AML-193 (cell line): ENCODE results near the gene TAS2R9.
"Not testable (repeated sequence)": the region's sequence is repeated elsewhere in the genome, so short reads cannot be mapped to it uniquely, and the experiment has no call there.

Experiments used
- DNase-seq, 2 experiments: peaks; one replicate each; lab custom pipeline; 2025; lab: John Stamatoyannopoulos, UW

Gene TAS2R9

GRCh38 chr12:10810068-10810467, at the start of gene TAS2R9:
Gene TAS2R9, minus strand, starts transcription at chr12:10810168. Its CDS starts 93 bp downstream, at chr12:10810075.
- no peak for DNase-seq

- no peak for DNase-seq
Measured at GRCh38 chr12:10855807-10856206, 45.8 kb upstream of the TAS2R9 start.

- DNase-seq = no peak
Measured at GRCh38 chr12:10853776-10854175, 43.8 kb upstream of the TAS2R9 start.

- DNase-seq = no peak
Measured at GRCh38 chr12:10851243-10851858, 41.4 kb upstream of the TAS2R9 start.

- no peak for DNase-seq
Measured at GRCh38 chr12:10849425-10849878, 39.5 kb upstream of the TAS2R9 start, which contains the start of gene PRR4. Gene PRR4, minus strand, starts transcription at chr12:10849475. Its CDS starts 38 bp downstream, at chr12:10849437.

- no peak for DNase-seq
Measured at GRCh38 chr12:10847744-10848143, 37.8 kb upstream of the TAS2R9 start.

- no peak for DNase-seq
Measured at GRCh38 chr12:10842862-10843261, 32.9 kb upstream of the TAS2R9 start.

GRCh38 chr12:10838461-10838860, 28.5 kb upstream of the TAS2R9 start:
- DNase-seq = no peak

GRCh38 chr12:10829994-10830393, 20.0 kb upstream of the TAS2R9 start:
- no peak for DNase-seq

GRCh38 chr12:10826258-10826657, 16.3 kb upstream of the TAS2R9 start, which contains the start of gene TAS2R10:
Gene TAS2R10, minus strand, starts transcription at chr12:10826358. Its CDS starts 89 bp downstream, at chr12:10826269.
- no peak for DNase-seq

- DNase-seq = no peak
Measured at GRCh38 chr12:10824957-10825356, 15.0 kb upstream of the TAS2R9 start.

- no peak for DNase-seq
Measured at GRCh38 chr12:10811883-10812536, 2.0 kb upstream of the TAS2R9 start.

GRCh38 chr12:10807186-10807585, 2.8 kb downstream of the TAS2R9 start, which contains the start of gene TAS2R8:
Gene TAS2R8, minus strand, starts transcription at chr12:10807286. Its CDS starts 306 bp downstream, at chr12:10806980.
- DNase-seq = no peak

GRCh38 chr12:10802587-10802986, 7.4 kb downstream of the TAS2R9 start, which contains the start of gene TAS2R7:
Gene TAS2R7, minus strand, starts transcription at chr12:10802627. Its CDS starts 57 bp downstream, at chr12:10802570.
- no peak for DNase-seq

GRCh38 chr12:10801741-10802140, 8.2 kb downstream of the TAS2R9 start:
- DNase-seq = no peak

GRCh38 chr12:10794222-10794621, 15.7 kb downstream of the TAS2R9 start:
- DNase-seq = no peak

- DNase-seq = not testable (repeated sequence)
Measured at GRCh38 chr12:10791769-10792168, 18.2 kb downstream of the TAS2R9 start.

GRCh38 chr12:10783252-10783651, 26.7 kb downstream of the TAS2R9 start:
- DNase-seq = no peak

- DNase-seq = no peak
Measured at GRCh38 chr12:10779103-10779502, 30.9 kb downstream of the TAS2R9 start.

GRCh38 chr12:10771132-10771733, 38.7 kb downstream of the TAS2R9 start:
- DNase-seq = peak; percentile 26 to 63

GRCh38 chr12:10759657-10760056, 50.3 kb downstream of the TAS2R9 start:
- no peak for DNase-seq
